NB4 (cell line): Measurements from ENCODE around the gene PRPS1.

Experiments
- DNase-seq: peaks from one replicate; pipeline ENCODE4 v3.0.0; 2010; ENCODE audit warnings: low read depth
- H3K4me3 ChIP-seq: one replicate; pipeline ENCODE4 v1.5.1; 2011; ENCODE audit warnings: mild to moderate bottlenecking, low read depth, low read length, moderate library complexity
- CTCF ChIP-seq: IDR thresholded peaks from one replicate; pipeline ENCODE4 v1.5.1; 2012; ENCODE audit warnings: low read depth, low read length
- MAX ChIP-seq: IDR thresholded peaks from 2 replicates; pipeline ENCODE4 v1.6.1; 2011; ENCODE audit warnings: low read depth, low read length
- MYC ChIP-seq: IDR thresholded peaks from 2 replicates; pipeline ENCODE4 v1.6.1; 2011; ENCODE audit warnings: low read depth, low read length
- POLR2A ChIP-seq: IDR thresholded peaks from 2 replicates; pipeline ENCODE4 v1.6.1; 2011; ENCODE audit warnings: mild to moderate bottlenecking; ENCODE audit not compliant: insufficient read length; ENCODE audit errors: extremely low read depth

PRPS1 gene

GRCh38 chrX:107632346-107632745 is 4.0 kb downstream of the PRPS1 start:
- DNase-seq = no peak
- TF ChIP-seq CTCF = no peak
- no peak for TF ChIP-seq MYC
- no peak for TF ChIP-seq POLR2A
- no peak for TF ChIP-seq MAX
- H3K4me3 ChIP-seq = no peak overlapping the region

GRCh38 chrX:107646735-107647134 is 18.4 kb downstream of the PRPS1 start:
- TF ChIP-seq CTCF (no peak), POLR2A (no peak), MYC (peak; percentile 49), MAX (peak; percentile 40; the same call in 1 of the 2 replicates)
- H3K4me3 ChIP-seq = no peak overlapping the region
- DNase-seq = peak; percentile 50

- TF ChIP-seq MYC (no peak), CTCF (no peak), POLR2A (no peak), MAX (no peak)
- no peak for DNase-seq
- H3K4me3 ChIP-seq = no peak overlapping the region
Observed at GRCh38 chrX:107648332-107648731, 20.0 kb downstream of the PRPS1 start.

GRCh38 chrX:107654566-107654871 is 26.2 kb downstream of the PRPS1 start:
- TF ChIP-seq MAX (no peak), POLR2A (no peak), CTCF (no peak), MYC (no peak)
- no peak overlapping the region for H3K4me3 ChIP-seq
- no peak for DNase-seq

GRCh38 chrX:107654872-107655761 is 26.8 kb downstream of the PRPS1 start:
- no peak overlapping the region for H3K4me3 ChIP-seq
- TF ChIP-seq MAX (no peak), CTCF (peak; percentile 72)
- peak; percentile 61 for DNase-seq
